ENCODE measurements around the gene ING2.

GRCh38 chr4:183485411-183486160 lies 19.3 kb upstream of the ING2 start:
- no peak for TF ChIP-seq EGR1 (IDR thresholded peaks at IDR 0.05; ENCODE audit: low read depth)
- TF ChIP-seq YY1 (IDR thresholded peaks at IDR 0.05; ENCODE audit: extremely low read depth, insufficient replicate concordance, low read depth, low read length) = no peak

Data from HCT116 (cell line).